GM19455 (cell line): ENCODE measurements around the gene CRB3.
"Not testable (repeated sequence)": the region's sequence is repeated elsewhere in the genome, so short reads cannot be mapped to it uniquely, and the experiment has no call there.

Source experiments
- ATAC-seq: cut with Tn5 transposase; IDR thresholded peaks from one replicate; pipeline ENCODE4 v1.9.1; 2021; ENCODE audit not compliant: unreplicated experiment

Gene CRB3

GRCh38 chr19:6464070-6464873 lies at the start of gene CRB3:
TSS of gene CRB3 (plus strand) at chr19:6464271. CDS start at chr19:6464702, 431 bp downstream.
- ATAC-seq, result no peak

GRCh38 chr19:6414793-6415590 lies 49.1 kb upstream of the CRB3 start:
- no peak for ATAC-seq

GRCh38 chr19:6415591-6416190 lies 48.4 kb upstream of the CRB3 start:
- no peak for ATAC-seq

- ATAC-seq, result no peak
Observed at GRCh38 chr19:6416658-6417405, 47.2 kb upstream of the CRB3 start.

GRCh38 chr19:6417713-6418561 lies 46.1 kb upstream of the CRB3 start:
- ATAC-seq, result no peak

- ATAC-seq, result no peak
Observed at GRCh38 chr19:6418562-6418932, 45.5 kb upstream of the CRB3 start.

GRCh38 chr19:6421075-6422014 lies 42.7 kb upstream of the CRB3 start:
- ATAC-seq, result no peak

GRCh38 chr19:6423499-6424194 lies 40.4 kb upstream of the CRB3 start:
- ATAC-seq, result no peak

GRCh38 chr19:6424195-6424938 lies 39.7 kb upstream of the CRB3 start, which contains the start of gene KHSRP:
TSS of gene KHSRP (minus strand) at chr19:6424811. CDS start at chr19:6424701, 110 bp downstream.
- no peak for ATAC-seq

GRCh38 chr19:6424939-6425731 lies 38.9 kb upstream of the CRB3 start:
- peak; percentile 91 for ATAC-seq

- no peak for ATAC-seq
Observed at GRCh38 chr19:6425732-6426620, 38.1 kb upstream of the CRB3 start.

- no peak for ATAC-seq
Observed at GRCh38 chr19:6427131-6427530, 36.9 kb upstream of the CRB3 start.

GRCh38 chr19:6428692-6429418 lies 35.2 kb upstream of the CRB3 start:
- ATAC-seq, result not testable (repeated sequence)

GRCh38 chr19:6429419-6430221 lies 34.5 kb upstream of the CRB3 start:
- no peak for ATAC-seq
